Right lobe of liver (tissue), 6 donors: ENCODE measurements around the gene FLOT1. TPM values are rescaled to one million over a fixed set of nuclear protein-coding genes. Genes with fewer than 3 reads are reported as not detected.

Experiments
- ATAC-seq, 4 donors: fragments of 200-7000 bp; cut with Tn5 transposase; one replicate each; pipeline ENCODE4 v1.9.1; 2020; ENCODE audit warnings: mild to moderate bottlenecking in 4 of 4, moderate library complexity in 4 of 4
- DNase-seq, 3 donors: peaks; one replicate each; pipeline ENCODE4 v3.0.0-alpha.2; 2020
- H3K27ac ChIP-seq, 3 donors: fragments of 200-600 bp; one replicate each; pipeline ENCODE4 v1.8.0; 2022
- H3K27me3 ChIP-seq, 2 donors: fragments of 200-600 bp; one replicate each; pipeline ENCODE4 v1.8.0; 2022
- H3K36me3 ChIP-seq, 4 donors: fragments of 200-600 bp; sonication (generic) in 1 of 4; one replicate each; pipeline versions ENCODE4 v1.5.1 to v1.8.0; 2017 to 2022; ENCODE audit warnings: control low read depth in 1 of 4
- H3K4me1 ChIP-seq, 4 donors: fragments of 200-600 bp; sonication (generic) in 1 of 4; one replicate each; pipeline versions ENCODE4 v1.5.1 to v1.8.0; 2017 to 2022; ENCODE audit warnings: control low read depth in 1 of 4
- H3K4me3 ChIP-seq, 3 donors: fragments of 200-600 bp; one replicate each; pipeline ENCODE4 v1.8.0; 2022
- H3K9me3 ChIP-seq, 4 donors: fragments of 200-600 bp; sonication (generic) in 1 of 4; one replicate each; pipeline versions ENCODE4 v1.5.1 to v1.8.0; 2017 to 2022; ENCODE audit warnings: control low read depth in 1 of 4
- CTCF ChIP-seq, 4 donors: fragments of 200-600 bp in 3 of 4; fragments of 450-650 bp in 1 of 4; IDR thresholded peaks; one replicate each; pipeline versions ENCODE4 v1.5.1 to v1.8.0; 2016 to 2022; ENCODE audit warnings: antibody characterized with exemption in 4 of 4, mild to moderate bottlenecking in 2 of 4
- POLR2A ChIP-seq: fragments of 450-650 bp; IDR thresholded peaks from one replicate; pipeline ENCODE4 v1.6.1; 2017; ENCODE audit warnings: antibody characterized with exemption, mild to moderate bottlenecking
- WGBS: methylation state at CpG from one replicate; pipeline ENCODE4 v1.1.6; 2018; ENCODE audit warnings: low coverage, low lambda C conversion rate; ENCODE audit not compliant: insufficient coverage; ENCODE audit errors: missing lambda C conversion rate; 5-methylcytosine and 5-hydroxymethylcytosine counted together
- intact Hi-C, 2 donors: fragments of 100-400 bp; cut with DNase I; formaldehyde crosslinking; loops; one replicate each; pipeline versions ENCODE4 v1.11.2 to v1.14.1; 2022
- long read RNA-seq: library from polyadenylated mRNA; unstranded; transcript quantifications from one replicate; pipeline ENCODE4 v2.0.0, GENCODE V29; 2019
- total RNA-seq, 6 experiments: library from RNA; depleted of rRNA in 2 of 6; stranded (reverse); fragments of >200 nt in 2 of 6; fragmentation: NEBNext Ultra II Directional in 3 of 6; extraction: Animal tissue kit (Norgen Biotek cat#: 25700) in 3 of 6; gene quantifications; one replicate each; pipeline versions ENCODE4 v1.1.0 to v1.2.4, GENCODE V29; 2016 to 2023
- donor health status: DM: no; HTN: yes; CAD: no.
- donor health status: DM: no; HTN: no; CAD: no.
- donor health status: DM: no; HTN: no; CAD: no.
- donor health status: DM: no; HTN: yes; CAD: no.
- donor health status: DM: no; HTN: yes; CAD: no.

Gene FLOT1
- total RNA-seq, result 10 to 100 TPM; 37.1 to 92.2 (median 73.5) TPM
- long read RNA-seq, transcript FLOT1-201 (13 exons, 1,912 nt), result major isoform, 17 of 23 reads
- long read RNA-seq, partial matches to known transcripts, result 4 of 23 reads
- long read RNA-seq, other reads (novel, unspliced or antisense), result 2 of 23 reads

- TF ChIP-seq CTCF (IDR thresholded peaks at IDR 0.05) (no peak), POLR2A (peak; percentile 86)
- peak; percentile 99 for DNase-seq
- Histone ChIP-seq H3K4me1 (peaks cover 0 to 16% (median 8%) of the 10 kb centered on the region in 4 donors), H3K27ac (peak within 1 kb of the TSS; percentile 88 to 98 (median 89)), H3K9me3 (no peaks in the 10 kb centered on the region), H3K4me3 (peak within 1 kb of the TSS; percentile 82 to 95 (median 93)), H3K27me3 (no peaks in the 10 kb centered on the region), H3K36me3 (peaks cover 0 to 27% (median 22%) of the 10 kb centered on the region in 4 donors)
- peak; percentile 75 to 93 (median 89) for ATAC-seq
- WGBS, result under 1% methylated on average over 33 of the region's 66 CpGs
- intact Hi-C loops, result no loop called here
Measured at GRCh38 chr6:30742316-30743098, at the start of gene FLOT1. Gene FLOT1, minus strand, starts transcription at chr6:30742687. Its CDS starts 498 bp downstream, at chr6:30742189.

GRCh38 chr6:30790724-30791383, 48.4 kb upstream of the FLOT1 start:
- H3K36me3 ChIP-seq, result no peaks in the 10 kb centered on the region
- no peak overlapping the region for H3K4me3 ChIP-seq
- no peak for ATAC-seq
- 100% methylated on average over 3 of the region's 4 CpGs for WGBS
- no peak for DNase-seq
- H3K4me1 ChIP-seq, result no peaks in the 10 kb centered on the region
- no peaks in the 10 kb centered on the region for H3K9me3 ChIP-seq
- intact Hi-C loops, result no loop called here
- no peak for TF ChIP-seq CTCF (IDR thresholded peaks at IDR 0.05)
- TF ChIP-seq POLR2A, result no peak
- no peak overlapping the region for H3K27ac ChIP-seq
- H3K27me3 ChIP-seq, result no peaks in the 10 kb centered on the region

- no peak for ATAC-seq
- H3K27me3 ChIP-seq, result no peaks in the 10 kb centered on the region
- H3K27ac ChIP-seq, result no peak overlapping the region
- no peaks in the 10 kb centered on the region for H3K4me1 ChIP-seq
- TF ChIP-seq CTCF (IDR thresholded peaks at IDR 0.05), result no peak
- TF ChIP-seq POLR2A, result no peak
- intact Hi-C loops, result no loop called here
- no peak for DNase-seq
- no peaks in the 10 kb centered on the region for H3K36me3 ChIP-seq
- no peak overlapping the region for H3K4me3 ChIP-seq
- no CpG with 5 or more reads among the region's 1 CpG for WGBS
- H3K9me3 ChIP-seq, result no peaks in the 10 kb centered on the region
Measured at GRCh38 chr6:30789606-30790005, 47.1 kb upstream of the FLOT1 start.

- DNase-seq, result no peak
Measured at GRCh38 chr6:30787954-30788353, 45.5 kb upstream of the FLOT1 start.

More at GRCh38 chr6:30787954-30788353, 45.5 kb upstream of the FLOT1 start:
- peaks cover 0 to 4% (median 0%) of the 10 kb centered on the region in 4 donors for H3K4me1 ChIP-seq
- WGBS, result 13% methylated on average over 4 of the region's 5 CpGs
- H3K36me3 ChIP-seq, result no peaks in the 10 kb centered on the region
- no peak overlapping the region for H3K4me3 ChIP-seq
- no peak for TF ChIP-seq POLR2A
- TF ChIP-seq CTCF (IDR thresholded peaks at IDR 0.05), result no peak
- intact Hi-C loops, result no loop called here
- no peaks in the 10 kb centered on the region for H3K27me3 ChIP-seq
- peak in 3 of 4 donors; percentile 23 to 49 (median 36) for ATAC-seq
- H3K27ac ChIP-seq, result no peak overlapping the region
- no peaks in the 10 kb centered on the region for H3K9me3 ChIP-seq
